GM13977 (cell line): Measurements from ENCODE around the gene ZPBP2.

Experiments used
- DNase-seq: peaks from one replicate; pipeline ENCODE4 v3.0.0; 2012; ENCODE audit warnings: low spot score
- CTCF ChIP-seq: IDR thresholded peaks from 2 replicates; pipeline ENCODE4 v1.5.1; 2012; ENCODE audit warnings: mild to moderate bottlenecking, control low read depth; ENCODE audit not compliant: insufficient read depth; ENCODE audit errors: extremely low read depth, missing control alignments
- in situ Hi-C: fragments of 300-500 bp; cut with MboI; formaldehyde crosslinking; loops from one replicate; pipeline ENCODE4 v1.12.0; 2022; ENCODE audit warnings: low sequenced_read_pairs, low pct_unique_long_range_greater_than_20kb, mixed read lengths, inconsistent platforms; ENCODE audit not compliant: unreplicated experiment

Gene ZPBP2

GRCh38 chr17:39920218-39921210, 52.5 kb downstream of the ZPBP2 start:
- in situ Hi-C loops: no loop called here
- no peak for TF ChIP-seq CTCF
- DNase-seq: peak; percentile 58

- in situ Hi-C loops: no loop called here
- no peak for DNase-seq
- TF ChIP-seq CTCF: no peak
Measured at GRCh38 chr17:39921323-39921722, 53.3 kb downstream of the ZPBP2 start.

GRCh38 chr17:39922006-39922405, 54.0 kb downstream of the ZPBP2 start:
- no peak for TF ChIP-seq CTCF
- no peak for DNase-seq
- in situ Hi-C loops: no loop called here

- TF ChIP-seq CTCF: no peak
- in situ Hi-C loops: no loop called here
- DNase-seq: no peak
Measured at GRCh38 chr17:39923230-39923629, 55.2 kb downstream of the ZPBP2 start.

GRCh38 chr17:39923836-39924690, 56.1 kb downstream of the ZPBP2 start:
- no peak for DNase-seq
- TF ChIP-seq CTCF: no peak
- in situ Hi-C loops: no loop called here

GRCh38 chr17:39924691-39925055, 56.7 kb downstream of the ZPBP2 start:
- no peak for TF ChIP-seq CTCF
- no peak for DNase-seq
- in situ Hi-C loops: no loop called here
